Measurements from ENCODE around the gene GRIK4. TPM values are rescaled to one million over a fixed set of nuclear protein-coding genes. Genes with fewer than 3 reads are reported as not detected.

The GRIK4 gene
- total RNA-seq, 2 experiments from 2014 or later: 0.06 TPM; not detected in 1

DNA sequence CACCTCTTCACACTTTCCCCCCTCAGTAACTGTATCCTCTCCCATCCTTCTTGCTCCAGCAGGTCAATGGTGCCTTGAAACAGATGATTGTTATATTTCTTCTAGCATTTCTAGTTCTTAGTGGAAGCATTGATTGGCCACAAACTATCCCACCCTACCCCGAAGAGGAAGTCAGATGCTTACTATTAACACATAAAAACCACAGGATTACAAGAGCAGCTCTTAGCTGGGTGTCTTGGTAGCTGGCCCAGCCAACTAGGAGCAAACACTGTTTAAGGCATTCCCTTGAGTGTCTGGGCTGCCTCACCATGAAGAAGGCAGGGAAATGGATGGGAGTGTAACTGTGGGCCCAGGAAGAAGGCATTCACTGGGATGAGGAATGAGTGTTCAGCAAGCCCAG lies 176.6 kb downstream of the GRIK4 start:
- H3K9me3 ChIP-seq (ENCODE audit: low read length): no peaks in the 10 kb centered on the region
- H3K4me1 ChIP-seq (ENCODE audit: insufficient read depth, low read length, poor library complexity, severe bottlenecking): peaks cover 3% of the 10 kb centered on the region
- no peaks in the 10 kb centered on the region for H3K79me2 ChIP-seq (ENCODE audit: insufficient read depth, low read depth, low read length)
- H3K9me2 ChIP-seq (ENCODE audit: insufficient read depth, low read length): no peaks in the 10 kb centered on the region
- H2AFZ ChIP-seq (ENCODE audit: low read length): no peak overlapping the region
- H3K4me3 ChIP-seq (ENCODE audit: low read depth, low read length, poor library complexity, severe bottlenecking): no peak overlapping the region
- BruUV-seq (replicated peaks): no TSS peak
- H3K36me3 ChIP-seq (ENCODE audit: insufficient read depth, low read length): no peaks in the 10 kb centered on the region
- no peak for DNase-seq (ENCODE audit: low spot score)
- TF ChIP-seq EZH2phosphoT487 (IDR thresholded peaks at IDR 0.05; ENCODE audit: borderline replicate concordance, low read depth, low read length) (no peak), CTCF (conservative IDR thresholded peaks at IDR 0.05; ENCODE audit: low read length) (no peak)
- no peaks in the 10 kb centered on the region for H4K20me1 ChIP-seq (ENCODE audit: insufficient read depth, low read length)
- no peak overlapping the region for H3K4me2 ChIP-seq (ENCODE audit: low read length)
- ChIA-PET POLR2A (interaction anchor here (0.6 kb wide), 1 partner anchor 11 kb away, joined by 3 read pairs; no protein-coding TSS in a partner anchor), CTCF (ENCODE audit: unreplicated experiment) (no interaction called here)
- intact Hi-C loops (cut with micrococcal nuclease; ENCODE audit: unreplicated experiment): loop anchor here (10.0 kb wide), 1 partner anchor 353 kb away; the partner anchor contains the start of gene ARHGEF12
- no peak overlapping the region for H3K27ac ChIP-seq (ENCODE audit: low read depth, low read length, poor library complexity, severe bottlenecking)

DNA sequence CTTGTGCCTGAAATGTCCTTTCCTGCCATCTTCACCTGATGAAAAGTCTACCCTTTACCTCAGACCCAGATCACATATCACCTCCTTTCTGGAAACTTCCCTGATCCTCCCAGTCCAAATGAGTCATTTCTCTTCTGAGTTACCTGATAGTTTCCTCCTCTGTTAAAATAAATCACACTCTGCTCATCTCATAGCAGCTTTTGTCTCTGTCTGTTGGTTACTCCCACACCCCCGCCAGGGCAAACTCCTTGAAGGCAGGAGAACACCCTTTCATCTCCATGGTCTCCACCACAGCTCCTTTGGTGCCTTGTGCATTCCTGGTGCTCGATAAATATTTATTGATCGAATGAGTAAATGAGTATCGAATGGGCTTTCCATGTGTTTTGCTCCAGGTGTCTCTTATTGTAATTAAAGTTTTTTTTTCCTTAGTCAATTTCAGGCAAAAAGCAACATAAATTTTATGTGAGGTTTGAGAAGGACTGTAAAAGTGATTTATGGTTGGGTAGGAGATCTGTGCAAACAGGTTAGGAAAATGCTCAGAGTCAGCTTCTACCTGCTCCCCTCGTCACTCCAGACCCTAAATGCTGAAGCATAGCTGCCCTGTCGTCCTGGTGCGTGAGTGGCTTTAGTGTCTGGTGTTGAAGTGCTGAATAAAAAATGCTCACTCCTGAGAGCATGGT lies 178.2 kb downstream of the GRIK4 start:
- no peaks in the 10 kb centered on the region for H3K79me2 ChIP-seq (ENCODE audit: insufficient read depth, low read depth, low read length)
- H3K36me3 ChIP-seq (ENCODE audit: insufficient read depth, low read length): no peaks in the 10 kb centered on the region
- no peak overlapping the region for H3K4me2 ChIP-seq (ENCODE audit: low read length)
- no peak overlapping the region for H3K4me3 ChIP-seq (ENCODE audit: low read depth, low read length, poor library complexity, severe bottlenecking)
- ChIA-PET CTCF (ENCODE audit: unreplicated experiment) (no interaction called here), POLR2A (interaction anchor here (0.6 kb wide), 1 partner anchor 322 kb away, joined by 3 read pairs; no protein-coding TSS in a partner anchor)
- H3K4me1 ChIP-seq (ENCODE audit: insufficient read depth, low read length, poor library complexity, severe bottlenecking): peaks cover 3% of the 10 kb centered on the region
- no peak for DNase-seq (ENCODE audit: low spot score)
- no peaks in the 10 kb centered on the region for H4K20me1 ChIP-seq (ENCODE audit: insufficient read depth, low read length)
- H3K9me3 ChIP-seq (ENCODE audit: low read length): no peaks in the 10 kb centered on the region
- H3K27ac ChIP-seq (ENCODE audit: low read depth, low read length, poor library complexity, severe bottlenecking): no peak overlapping the region
- no peak overlapping the region for H2AFZ ChIP-seq (ENCODE audit: low read length)
- no TSS peak for BruUV-seq (replicated peaks)
- intact Hi-C loops (cut with micrococcal nuclease; ENCODE audit: unreplicated experiment): loop anchor here (10.0 kb wide), 1 partner anchor 355 kb away; the partner anchor contains the start of gene ARHGEF12
- H3K9me2 ChIP-seq (ENCODE audit: insufficient read depth, low read length): no peaks in the 10 kb centered on the region
- TF ChIP-seq EZH2phosphoT487 (IDR thresholded peaks at IDR 0.05; ENCODE audit: borderline replicate concordance, low read depth, low read length) (no peak), CTCF (conservative IDR thresholded peaks at IDR 0.05; ENCODE audit: low read length) (no peak)

DNA sequence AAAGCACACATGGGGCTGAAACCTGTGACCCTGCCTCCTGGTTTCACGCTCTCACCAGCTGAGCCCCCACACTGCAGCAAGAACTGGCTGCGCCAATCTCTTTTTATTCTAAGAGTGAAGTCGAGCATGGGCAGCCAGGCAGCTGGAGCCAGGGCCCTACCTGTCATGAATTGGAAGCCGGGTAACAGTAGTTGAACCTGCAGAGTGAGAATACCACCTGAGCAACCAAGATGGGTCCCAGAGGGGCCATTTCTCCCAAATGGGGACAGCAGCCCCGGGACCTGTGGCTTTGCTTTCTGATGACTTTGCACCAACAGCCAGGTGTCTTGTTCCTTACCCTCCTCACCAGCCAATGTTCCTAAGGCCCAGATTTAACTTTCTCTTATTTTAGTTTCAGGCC lies 178.9 kb downstream of the GRIK4 start:
- H2AFZ ChIP-seq (ENCODE audit: low read length): no peak overlapping the region
- intact Hi-C loops (cut with micrococcal nuclease; ENCODE audit: unreplicated experiment): no loop called here
- H3K4me1 ChIP-seq (ENCODE audit: insufficient read depth, low read length, poor library complexity, severe bottlenecking): no peaks in the 10 kb centered on the region
- no peak for TF ChIP-seq CTCF (conservative IDR thresholded peaks at IDR 0.05; ENCODE audit: low read length)
- no peak for TF ChIP-seq EZH2phosphoT487 (IDR thresholded peaks at IDR 0.05; ENCODE audit: borderline replicate concordance, low read depth, low read length)
- no peak for DNase-seq (ENCODE audit: low spot score)
- H3K4me3 ChIP-seq (ENCODE audit: low read depth, low read length, poor library complexity, severe bottlenecking): no peak overlapping the region
- CTCF ChIA-PET (ENCODE audit: unreplicated experiment): no interaction called here
- H3K27ac ChIP-seq (ENCODE audit: low read depth, low read length, poor library complexity, severe bottlenecking): no peak overlapping the region
- POLR2A ChIA-PET: interaction anchor here (0.6 kb wide), 1 partner anchor 321 kb away, joined by 3 read pairs; no protein-coding TSS in a partner anchor
- BruUV-seq (replicated peaks): no TSS peak
- H4K20me1 ChIP-seq (ENCODE audit: insufficient read depth, low read length): no peaks in the 10 kb centered on the region
- no peak overlapping the region for H3K4me2 ChIP-seq (ENCODE audit: low read length)
- H3K9me2 ChIP-seq (ENCODE audit: insufficient read depth, low read length): no peaks in the 10 kb centered on the region
- no peaks in the 10 kb centered on the region for H3K79me2 ChIP-seq (ENCODE audit: insufficient read depth, low read depth, low read length)
- no peaks in the 10 kb centered on the region for H3K9me3 ChIP-seq (ENCODE audit: low read length)
- no peaks in the 10 kb centered on the region for H3K36me3 ChIP-seq (ENCODE audit: insufficient read depth, low read length)

All from OCI-LY7 (cell line).